Prostate gland (tissue), 2 donors: ENCODE data around the gene ZNF124. TPM values are rescaled to one million over a fixed set of nuclear protein-coding genes. Genes with fewer than 3 reads are reported as not detected.

Experiments
- DNase-seq: peaks from one replicate; pipeline ENCODE4 v3.0.0-alpha.2; 2019; ENCODE audit warnings: low spot score
- H3K27ac ChIP-seq, 2 donors: fragments of 200-600 bp; sonication (generic); 2 replicates each; pipeline ENCODE4 v1.5.1; 2017 to 2019
- H3K27me3 ChIP-seq: fragments of 200-600 bp; sonication (generic); replicated peaks from 2 replicates; pipeline ENCODE4 v1.5.1; 2019; ENCODE audit not compliant: insufficient read depth
- H3K36me3 ChIP-seq, 2 donors: fragments of 200-600 bp; sonication (generic); 1 replicate in 1 of 2; 2 replicates in 1 of 2; pipeline versions ENCODE4 v1.5.1 to v1.8.1; 2017 to 2019
- H3K4me1 ChIP-seq: fragments of 200-600 bp; sonication (generic); replicated peaks from 2 replicates; pipeline ENCODE4 v1.5.1; 2019
- H3K4me3 ChIP-seq, 2 donors: fragments of 200-600 bp; sonication (generic); 2 replicates each; pipeline ENCODE4 v1.5.1; 2017 to 2019
- H3K9me3 ChIP-seq: fragments of 200-600 bp; sonication (generic); 2 replicates; pipeline ENCODE4 v1.5.1; 2017
- CTCF ChIP-seq, 4 experiments: fragments of 200-600 bp in 2 of 4; fragments of 450-650 bp in 2 of 4; sonication (generic) in 2 of 4; IDR thresholded peaks; 1 replicate in 3 of 4; 2 replicates in 1 of 4; pipeline ENCODE4 v1.5.1; 2016 to 2019; ENCODE audit warnings: antibody characterized with exemption in 4 of 4, mild to moderate bottlenecking in 2 of 4, moderate library complexity in 2 of 4
- POLR2A ChIP-seq: fragments of 450-650 bp; IDR thresholded peaks from one replicate; pipeline ENCODE4 v1.6.1; 2016; ENCODE audit warnings: antibody characterized with exemption, mild to moderate bottlenecking
- POLR2AphosphoS5 ChIP-seq: sonication (generic); formaldehyde crosslinking; IDR thresholded peaks from one replicate; pipeline ENCODE4 v1.6.1; 2017; ENCODE audit warnings: antibody characterized with exemption
- WGBS: methylation state at CpG from one replicate; pipeline ENCODE4 v1.1.5; 2018; 5-methylcytosine and 5-hydroxymethylcytosine counted together
- intact Hi-C: fragments of 100-400 bp; cut with DNase I; formaldehyde crosslinking; loops from one replicate; pipeline ENCODE4 v1.14.2; 2022
- total RNA-seq, 2 donors: library from RNA; depleted of rRNA; stranded (reverse); fragments of >200 nt; gene quantifications; one replicate each; pipeline ENCODE4 v1.1.0, GENCODE V29; 2016

The ZNF124 gene
- total RNA-seq, 2 donors from 2014 or later, result 19.1 to 44.6 TPM

GRCh38 chr1:247111700-247112478 is 59.9 kb downstream of the ZNF124 start:
- TF ChIP-seq POLR2AphosphoS5 (no peak), CTCF (IDR thresholded peaks at IDR 0.05) (no peak), POLR2A (no peak)
- DNase-seq, result peak; percentile 26
- intact Hi-C loops, result no loop called here
- H3K9me3 ChIP-seq, result no peaks in the 10 kb centered on the region
- no peaks in the 10 kb centered on the region for H3K27me3 ChIP-seq
- WGBS, result under 1% methylated on average over 56 of the region's 78 CpGs
- H3K36me3 ChIP-seq, result no peaks in the 10 kb centered on the region
- no peaks in the 10 kb centered on the region for H3K4me1 ChIP-seq
- H3K27ac ChIP-seq, result peak overlapping the region; percentile 76 to 87
- H3K4me3 ChIP-seq, result peak overlapping the region; percentile 66 to 84

DNA sequence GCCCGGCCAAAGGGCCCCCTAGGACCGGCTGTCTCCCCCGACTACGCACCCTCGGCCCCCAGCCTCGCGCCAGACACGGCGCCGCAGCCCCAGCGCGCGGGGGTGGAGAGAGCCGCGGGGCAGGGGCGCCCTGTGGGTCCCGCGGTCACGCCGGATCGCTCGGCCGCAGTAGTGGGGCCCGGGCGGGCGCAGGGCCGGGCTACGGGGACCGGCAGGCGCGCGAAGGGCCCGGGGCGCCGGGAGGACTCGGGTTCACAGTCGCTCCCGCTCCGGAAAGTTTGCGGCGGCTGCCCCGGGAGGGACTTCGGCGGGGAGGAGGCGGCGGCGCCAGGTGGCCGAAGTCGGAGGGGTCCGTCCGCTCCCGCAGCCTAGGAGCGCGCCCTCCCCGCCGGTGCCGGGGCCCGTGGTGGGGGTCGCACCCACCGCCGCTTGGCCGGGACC is 60.5 kb downstream of the ZNF124 start:
- H3K9me3 ChIP-seq, result no peaks in the 10 kb centered on the region
- no peaks in the 10 kb centered on the region for H3K4me1 ChIP-seq
- DNase-seq, result no peak
- H3K4me3 ChIP-seq, result peak overlapping the region; percentile 66 to 84
- peak overlapping the region; percentile 76 to 87 for H3K27ac ChIP-seq
- intact Hi-C loops, result no loop called here
- no peak for TF ChIP-seq CTCF (IDR thresholded peaks at IDR 0.05)
- no peak for TF ChIP-seq POLR2A
- TF ChIP-seq POLR2AphosphoS5, result no peak
- WGBS, result 0% methylated on average over 5 of the region's 62 CpGs
- H3K27me3 ChIP-seq, result no peaks in the 10 kb centered on the region
- no peaks in the 10 kb centered on the region for H3K36me3 ChIP-seq

DNA sequence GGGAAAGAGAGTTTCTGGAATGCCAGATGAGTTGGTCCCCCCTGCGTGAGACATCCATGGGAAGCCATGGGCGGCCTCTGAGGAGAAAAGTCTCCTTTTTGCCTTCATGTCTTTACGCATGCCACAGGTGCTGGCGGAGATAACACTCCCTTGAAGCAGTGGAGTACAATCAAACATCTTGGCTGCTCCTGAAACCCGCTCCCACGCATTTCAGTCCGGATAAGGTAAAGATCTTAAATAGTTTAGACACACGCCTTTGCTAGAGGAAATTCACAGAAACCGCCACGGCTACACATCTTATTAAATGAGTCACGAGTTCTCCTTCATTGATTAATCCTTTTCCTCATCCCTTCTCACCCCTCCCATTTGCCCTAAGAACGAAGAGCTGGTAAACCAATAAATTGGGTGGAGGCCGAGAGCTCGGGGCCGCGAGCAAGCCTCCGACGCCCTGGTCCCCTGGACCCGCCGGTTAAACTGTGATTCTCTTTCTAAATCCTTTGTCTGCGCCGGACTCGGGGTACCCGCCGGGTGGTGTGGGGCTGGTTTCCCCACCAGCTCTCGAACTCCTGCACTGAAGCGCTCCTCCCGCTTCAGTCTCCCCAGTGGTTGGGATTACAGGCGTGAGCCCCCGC is 61.1 kb downstream of the ZNF124 start:
- 20% methylated on average over 30 of the region's 30 CpGs for WGBS
- intact Hi-C loops, result no loop called here
- Histone ChIP-seq H3K36me3 (no peaks in the 10 kb centered on the region), H3K4me1 (no peaks in the 10 kb centered on the region), H3K27ac (peak overlapping the region; percentile 76 to 87), H3K9me3 (no peaks in the 10 kb centered on the region), H3K27me3 (no peaks in the 10 kb centered on the region), H3K4me3 (peak overlapping the region; percentile 66 to 84)
- no peak for DNase-seq
- no peak for TF ChIP-seq CTCF (IDR thresholded peaks at IDR 0.05)
- no peak for TF ChIP-seq POLR2A
- TF ChIP-seq POLR2AphosphoS5, result no peak

DNA sequence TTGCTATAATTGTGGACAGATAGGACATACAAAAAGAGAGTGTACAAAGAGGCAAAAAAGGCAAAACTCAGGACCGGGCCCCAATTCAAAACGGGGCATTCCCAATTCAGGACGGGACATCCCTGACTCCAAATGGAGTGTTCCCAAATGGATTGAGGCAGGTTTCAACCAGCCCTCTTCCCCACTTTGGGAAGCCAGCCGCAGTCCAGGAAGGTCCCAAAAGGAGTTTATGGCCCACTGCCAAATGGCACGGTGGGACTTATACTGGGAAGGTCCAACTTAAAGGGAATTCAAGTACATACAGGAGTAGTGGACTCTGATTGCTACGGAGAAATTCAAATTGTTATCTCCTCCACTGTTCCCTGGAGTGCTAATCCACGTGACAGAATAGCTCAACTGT is 64.1 kb downstream of the ZNF124 start:
- DNase-seq, result no peak
- no peaks in the 10 kb centered on the region for H3K9me3 ChIP-seq
- WGBS, result 83% methylated on average over 7 of the region's 7 CpGs
- H3K36me3 ChIP-seq, result no peaks in the 10 kb centered on the region
- H3K4me3 ChIP-seq, result no peak overlapping the region
- no peaks in the 10 kb centered on the region for H3K4me1 ChIP-seq
- intact Hi-C loops, result loop anchor here (10.0 kb wide), 3 partner anchors 107 to 227 kb away; partner anchors contain the start of genes AHCTF1 and ZNF496
- TF ChIP-seq POLR2AphosphoS5 (no peak), CTCF (IDR thresholded peaks at IDR 0.05) (no peak), POLR2A (no peak)
- H3K27me3 ChIP-seq, result no peaks in the 10 kb centered on the region
- H3K27ac ChIP-seq, result no peak overlapping the region
